ENCODE data around the gene HAUS5. TPM values are rescaled to one million over a fixed set of nuclear protein-coding genes. Genes with fewer than 3 reads are reported as not detected.

The HAUS5 gene
- total and polyA plus RNA-seq, 2 of the 8 experiments (the other 6 are each of a cell fraction or from before 2014, with no cell fraction given): 13.8 to 25.7 TPM

- no peak overlapping the region for H3K56ac ChIP-seq (replicated peaks; ENCODE audit: insufficient read length, low read depth, low read length)
- H4K8ac ChIP-seq (ENCODE audit: extremely low read depth, insufficient read depth, low read length): no peak overlapping the region
- H3K23ac ChIP-seq (ENCODE audit: insufficient read length): no peak overlapping the region
- no peak overlapping the region for H2AFZ ChIP-seq (ENCODE audit: low read length)
- WGBS, 2 experiments (ENCODE audit: extremely low coverage in 1 of 2, insufficient coverage in 1 of 2, insufficient read length in 1 of 2, insufficient replicate concordance in 2 of 2, low coverage in 1 of 2, low lambda C conversion rate in 2 of 2, missing lambda C conversion rate in 1 of 2): 93% methylated on average over 13 of the region's 13 CpGs; no CpG with 5 or more reads in 1 of the 2 experiments
- H3K9ac ChIP-seq (replicated peaks in 1 of 4; ENCODE audit: extremely low read depth in 1 of 4, low read depth in 3 of 4, low read length in 3 of 4): no peak overlapping the region
- H4K20me1 ChIP-seq (replicated peaks in 1 of 2; ENCODE audit: control insufficient read depth in 1 of 2, insufficient read depth in 2 of 2, low read length in 2 of 2): peaks cover 0 to 5% of the 10 kb centered on the region in 2 experiments
- H2AK5ac ChIP-seq (ENCODE audit: low read depth, low read length): no peak overlapping the region
- no peaks in the 10 kb centered on the region for H3K4me1 ChIP-seq (replicated peaks in 1 of 4; ENCODE audit: control insufficient read depth in 3 of 4, insufficient read depth in 4 of 4, low read length in 3 of 4)
- no peak overlapping the region for H3K14ac ChIP-seq (ENCODE audit: insufficient read length)
- H2BK12ac ChIP-seq (ENCODE audit: low read depth, low read length): no peak overlapping the region
- no peak overlapping the region for H3K18ac ChIP-seq (ENCODE audit: extremely low read depth, low read length)
- FAIRE-seq (no peak), DNase-seq (ENCODE audit: low read depth in 1 of 2, low spot score in 2 of 2) (no peak)
- H2BK20ac ChIP-seq (ENCODE audit: low read length): no peak overlapping the region
- no peak overlapping the region for H2BK120ac ChIP-seq (replicated peaks; ENCODE audit: low read depth, low read length)
- no peak overlapping the region for H3K4me3 ChIP-seq (ENCODE audit: extremely low read depth in 1 of 4, insufficient read depth in 2 of 4, low read depth in 3 of 4, low read length in 4 of 4)
- no peaks in the 10 kb centered on the region for H3K79me2 ChIP-seq (ENCODE audit: control insufficient read depth in 1 of 2, insufficient read depth in 2 of 2, low read length in 2 of 2)
- no peak overlapping the region for H3K4ac ChIP-seq (replicated peaks; ENCODE audit: insufficient read length, low read depth, low read length)
- H3K4me2 ChIP-seq (ENCODE audit: insufficient read depth in 1 of 2, low read depth in 2 of 2, low read length in 2 of 2): no peak overlapping the region
- no peaks in the 10 kb centered on the region for H3K9me3 ChIP-seq (ENCODE audit: insufficient read depth in 2 of 2, low read depth in 1 of 2, low read length in 1 of 2)
- H3K36me3 ChIP-seq (ENCODE audit: control insufficient read depth in 2 of 4, insufficient read depth in 4 of 4, low read length in 3 of 4): peaks cover 2 to 9% (median 5%) of the 10 kb centered on the region in 4 experiments; a peak in 3 of 8 replicates
- POLR2A ChIA-PET (ENCODE audit: partially characterized antibody): interaction anchor here (1.1 to 2.7 kb wide), 6 partner anchors 10 to 112 kb away, joined by 3 to 13 read pairs (median 3); partner anchors contain the start of gene HAUS5
- no peak overlapping the region for H4K91ac ChIP-seq (replicated peaks; ENCODE audit: insufficient read length, low read length)
- no peaks in the 10 kb centered on the region for H3K79me1 ChIP-seq (ENCODE audit: low read depth, low read length)
- no peaks in the 10 kb centered on the region for H3K23me2 ChIP-seq (ENCODE audit: low read depth, low read length)
- H3K27me3 ChIP-seq (replicated peaks in 1 of 4; ENCODE audit: control insufficient read depth in 3 of 4, extremely low read depth in 1 of 4, insufficient read depth in 3 of 4, low read length in 3 of 4): no peaks in the 10 kb centered on the region
- H2BK15ac ChIP-seq (ENCODE audit: low read length): no peak overlapping the region
- no peak overlapping the region for H3K27ac ChIP-seq (ENCODE audit: low read depth, low read length)
- CTCF ChIA-PET (ENCODE audit: partially characterized antibody): interaction anchor here (0.6 to 3.6 kb wide), 5 partner anchors 10 to 57 kb away, joined by 3 to 14 read pairs (median 3); partner anchors contain the start of gene HAUS5
- no peak overlapping the region for H2BK5ac ChIP-seq (ENCODE audit: low read depth, low read length)
- H4K5ac ChIP-seq (ENCODE audit: insufficient read length, low read depth, low read length): no peak overlapping the region
- no peak for TF ChIP-seq BCL11A (IDR thresholded peaks at IDR 0.05; ENCODE audit: low read depth in 2 of 2, low read length in 2 of 2)
- no peak for TF ChIP-seq POLR2A (IDR thresholded peaks at IDR 0.05; ENCODE audit: control extremely low read depth in 1 of 2, low read depth in 2 of 2, low read length in 2 of 2)
- TF ChIP-seq EGR1 (IDR thresholded peaks at IDR 0.05; ENCODE audit: borderline replicate concordance, low read depth, low read length): no peak
- no peak for TF ChIP-seq GTF2F1 (IDR thresholded peaks at IDR 0.05; ENCODE audit: borderline replicate concordance, low read depth, low read length)
- no peak for TF ChIP-seq TBP (IDR thresholded peaks at IDR 0.05; ENCODE audit: low read depth, low read length)
- TF ChIP-seq CHD2 (IDR thresholded peaks at IDR 0.05; ENCODE audit: low read length): no peak
- TF ChIP-seq CBX5 (IDR thresholded peaks at IDR 0.05; ENCODE audit: low read depth, low read length): no peak
- TF ChIP-seq EZH2 (IDR thresholded peaks at IDR 0.05; ENCODE audit: low read depth, low read length, severe bottlenecking): no peak
- no peak for TF ChIP-seq SIX5 (IDR thresholded peaks at IDR 0.05; ENCODE audit: low read depth, low read length)
- no peak for TF ChIP-seq USF2 (IDR thresholded peaks at IDR 0.05; ENCODE audit: low read length)
- TF ChIP-seq ATF2 (IDR thresholded peaks at IDR 0.05; ENCODE audit: low read length): no peak
- no peak for TF ChIP-seq CBX8 (IDR thresholded peaks at IDR 0.05; ENCODE audit: borderline replicate concordance, low read depth, low read length)
Measured at GRCh38 chr19:35622750-35623149, 10.2 kb downstream of the HAUS5 start.
